PC-9 (cell line): Measurements from ENCODE around the gene FAM98A. TPM values are rescaled to one million over a fixed set of nuclear protein-coding genes. Genes with fewer than 3 reads are reported as not detected.

Source experiments
- BruUV-seq: library from RNA; stranded (reverse); fragments of 400-500 nt; replicated peaks from 2 replicates; lab custom pipeline; 2021; lab: Mats Ljungman, UMichigan
- CTCF ChIA-PET: fragments of 300-600 bp; sonication (Branson Sonifier 250); formaldehyde crosslinking; loops from one replicate; lab custom pipeline; 2022; ENCODE audit warnings: antibody characterized with exemption; lab: Charles Lee
- POLR2A ChIA-PET: fragments of 300-600 bp; sonication (Branson Sonifier 250); formaldehyde crosslinking; loops from one replicate; lab custom pipeline; 2022; ENCODE audit warnings: antibody characterized with exemption; ENCODE audit not compliant: unreplicated experiment; lab: Charles Lee
- DNase-seq, 2 experiments: peaks; one replicate each; pipeline versions ENCODE4 v3.0.0 to v3.0.0-alpha.2; 2015 to 2022; ENCODE audit warnings: mixed read lengths in 1 of 2
- H2AFZ ChIP-seq: fragments of 200-600 bp; sonication (generic); 2 replicates; pipeline ENCODE4 v1.8.1; 2017; ENCODE audit warnings: antibody characterized with exemption
- H3F3A ChIP-seq: fragments of 200-600 bp; sonication (generic); 2 replicates; pipeline ENCODE4 v1.8.1; 2017; ENCODE audit warnings: antibody characterized with exemption, mild to moderate bottlenecking, low read depth; ENCODE audit not compliant: insufficient read depth
- H3K27ac ChIP-seq: fragments of 200-600 bp; sonication (generic); 2 replicates; pipeline ENCODE4 v1.6.1; 2016; ENCODE audit warnings: mixed run types
- H3K27me3 ChIP-seq: fragments of 200-600 bp; sonication (generic); 2 replicates; pipeline ENCODE4 v1.6.1; 2016; ENCODE audit warnings: low read depth, mixed run types; ENCODE audit not compliant: insufficient read depth
- H3K36me3 ChIP-seq: fragments of 200-600 bp; sonication (generic); 2 replicates; pipeline ENCODE4 v1.6.1; 2016; ENCODE audit warnings: low read depth, mixed run types
- H3K4me1 ChIP-seq: fragments of 200-600 bp; sonication (generic); replicated peaks from 2 replicates; pipeline ENCODE4 v1.6.1; 2016; ENCODE audit warnings: mixed run types; ENCODE audit not compliant: insufficient read depth
- H3K4me2 ChIP-seq: fragments of 200-600 bp; sonication (generic); 2 replicates; pipeline ENCODE4 v1.6.1; 2017; ENCODE audit warnings: mixed run types
- H3K4me3 ChIP-seq: fragments of 200-600 bp; sonication (generic); 2 replicates; pipeline ENCODE4 v1.6.1; 2016; ENCODE audit warnings: mixed run types
- H3K79me2 ChIP-seq: fragments of 200-600 bp; sonication (generic); 2 replicates; pipeline ENCODE4 v1.6.1; 2017; ENCODE audit warnings: low read depth, mixed run types
- H3K9me2 ChIP-seq: fragments of 200-600 bp; sonication (generic); 2 replicates; pipeline ENCODE4 v1.8.1; 2017; ENCODE audit warnings: mild to moderate bottlenecking; ENCODE audit not compliant: insufficient read depth
- H3K9me3 ChIP-seq: fragments of 200-600 bp; sonication (generic); 2 replicates; pipeline ENCODE4 v1.8.1; 2016; ENCODE audit warnings: low read depth; ENCODE audit not compliant: insufficient read depth
- H4K20me1 ChIP-seq: fragments of 200-600 bp; sonication (generic); 2 replicates; pipeline ENCODE4 v1.8.1; 2017; ENCODE audit not compliant: insufficient read depth
- CTCF ChIP-seq: fragments of 200-600 bp; sonication (generic); conservative IDR thresholded peaks from 2 replicates; pipeline ENCODE4 v1.6.1; 2017; ENCODE audit warnings: mixed run types, antibody characterized with exemption, mild to moderate bottlenecking, moderate library complexity
- EZH2 ChIP-seq: fragments of 200-600 bp; sonication (generic); IDR thresholded peaks from 2 replicates; pipeline ENCODE4 v1.8.0; 2017; ENCODE audit warnings: antibody characterized with exemption, low read depth
- intact Hi-C: fragments of 100-400 bp; cut with micrococcal nuclease; formaldehyde crosslinking; loops from one replicate; pipeline ENCODE4 v1.10.0; 2022; ENCODE audit not compliant: unreplicated experiment
- total RNA-seq: library from RNA; stranded (reverse); gene quantifications from 2 replicates; pipeline ENCODE4 v1.2.3, GENCODE V29; 2021

The FAM98A gene
- total RNA-seq, 1 experiment from 2014 or later, result 33.7 TPM

DNA sequence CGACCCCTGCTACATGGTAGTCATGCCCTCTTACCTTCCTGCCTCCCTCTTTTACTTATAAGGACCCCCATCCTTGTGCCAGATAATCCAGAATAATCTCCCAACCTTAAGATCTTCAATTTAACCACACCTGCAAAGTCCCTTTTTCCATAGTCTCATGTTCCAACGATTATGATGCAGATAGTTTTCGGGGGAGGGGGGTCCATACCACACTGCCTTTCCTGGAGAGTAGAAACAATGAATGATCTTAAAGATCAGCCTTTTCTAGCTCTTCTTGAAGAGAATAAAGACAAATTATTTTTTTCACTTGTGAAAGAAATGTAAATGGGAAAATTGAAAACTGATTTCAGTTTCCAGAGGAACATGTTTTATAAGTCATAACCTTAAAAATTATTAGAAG is 4.3 kb upstream of the FAM98A start:
- Histone ChIP-seq H3K36me3 (no peaks in the 10 kb centered on the region), H3F3A (no peaks in the 10 kb centered on the region), H3K9me3 (no peaks in the 10 kb centered on the region), H3K4me2 (no peak overlapping the region), H3K4me3 (no peak overlapping the region), H2AFZ (no peak overlapping the region), H3K4me1 (peaks cover 4% of the 10 kb centered on the region; the same call in 1 of the 2 replicates), H3K9me2 (no peaks in the 10 kb centered on the region), H3K79me2 (peaks cover 6% of the 10 kb centered on the region), H4K20me1 (no peaks in the 10 kb centered on the region), H3K27ac (no peak overlapping the region), H3K27me3 (no peaks in the 10 kb centered on the region)
- peak in 1 of 2 experiments; percentile 12 for DNase-seq
- POLR2A ChIA-PET, result no interaction called here
- TF ChIP-seq CTCF (no peak), EZH2 (no peak)
- intact Hi-C loops, result no loop called here
- CTCF ChIA-PET, result no interaction called here
- BruUV-seq, result no TSS peak

DNA sequence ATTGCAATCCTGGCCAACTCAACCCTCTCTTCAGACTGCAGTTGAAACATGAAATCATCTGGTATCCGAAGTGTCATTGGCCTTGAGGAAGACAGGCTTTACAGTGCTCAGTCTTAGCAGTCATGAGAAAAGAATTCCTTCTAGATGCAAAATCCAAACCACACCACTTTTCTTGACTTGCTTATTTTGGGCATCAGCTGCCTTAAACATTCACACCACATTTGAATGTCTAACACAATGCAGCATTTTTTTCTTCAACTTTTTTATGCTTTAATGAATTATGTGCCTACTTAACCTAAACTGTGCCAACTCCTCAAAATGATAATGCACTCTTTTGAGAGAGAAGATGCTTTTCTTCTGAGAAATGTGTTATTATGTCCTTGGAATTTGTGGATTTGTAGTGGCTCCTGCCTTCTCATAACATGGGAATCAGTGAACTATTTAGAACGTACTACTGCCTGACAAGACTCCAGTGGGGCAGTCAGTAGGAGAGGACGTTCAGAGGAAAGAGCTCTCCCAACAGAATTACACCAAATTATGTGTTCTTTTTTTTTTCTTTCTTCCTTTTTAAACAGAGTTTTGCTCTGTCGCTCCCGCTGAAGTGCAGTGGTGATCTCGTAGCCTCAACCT is 3.2 kb upstream of the FAM98A start:
- ChIA-PET POLR2A (no interaction called here), CTCF (no interaction called here)
- Histone ChIP-seq H3K9me3 (no peaks in the 10 kb centered on the region), H3K79me2 (peaks cover 17% of the 10 kb centered on the region), H3K27ac (no peak overlapping the region), H4K20me1 (no peaks in the 10 kb centered on the region), H3K9me2 (no peaks in the 10 kb centered on the region), H3K4me1 (peaks cover 14% of the 10 kb centered on the region), H3F3A (no peaks in the 10 kb centered on the region), H3K27me3 (no peaks in the 10 kb centered on the region), H3K36me3 (no peaks in the 10 kb centered on the region), H2AFZ (no peak overlapping the region), H3K4me3 (no peak overlapping the region), H3K4me2 (no peak overlapping the region)
- intact Hi-C loops, result no loop called here
- TF ChIP-seq CTCF (no peak), EZH2 (no peak)
- no TSS peak for BruUV-seq
- DNase-seq, result peak in 1 of 2 experiments; percentile 10

DNA sequence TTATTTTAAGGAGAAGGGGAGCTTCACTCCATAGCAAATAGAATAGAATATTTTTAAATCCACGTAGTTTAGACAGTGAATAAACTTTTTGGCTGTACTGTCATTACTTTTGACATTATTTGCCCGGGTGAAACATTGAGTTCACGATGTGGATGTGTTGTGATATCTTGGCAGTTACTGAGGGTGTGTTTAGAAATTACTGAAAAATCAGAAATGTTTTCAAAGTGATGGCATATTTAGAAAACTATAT is 769 bp upstream of the FAM98A start:
- H3K36me3 ChIP-seq, result peaks cover 5% of the 10 kb centered on the region
- POLR2A ChIA-PET, result interaction anchor here (0.6 kb wide), 1 partner anchor 1205 kb away, joined by 3 read pairs; no protein-coding TSS in a partner anchor
- no peak for DNase-seq
- TF ChIP-seq CTCF, result no peak
- no peak for TF ChIP-seq EZH2
- no peaks in the 10 kb centered on the region for H3K9me3 ChIP-seq
- peaks cover 16% of the 10 kb centered on the region for H3K4me1 ChIP-seq
- H2AFZ ChIP-seq, result peak overlapping the region; percentile 94
- no TSS peak for BruUV-seq
- intact Hi-C loops, result no loop called here
- H3K9me2 ChIP-seq, result no peaks in the 10 kb centered on the region
- no peaks in the 10 kb centered on the region for H3F3A ChIP-seq
- H3K27me3 ChIP-seq, result no peaks in the 10 kb centered on the region
- CTCF ChIA-PET, result interaction anchor here (0.6 kb wide), 1 partner anchor 566 kb away, joined by 6 read pairs; no protein-coding TSS in a partner anchor
- H3K27ac ChIP-seq, result no peak overlapping the region
- peak overlapping the region; percentile 96 for H3K4me2 ChIP-seq
- peaks cover under 1% of the 10 kb centered on the region; the same call in 1 of the 2 replicates for H4K20me1 ChIP-seq
- H3K79me2 ChIP-seq, result peaks cover 33% of the 10 kb centered on the region
- H3K4me3 ChIP-seq, result peak overlapping the region; percentile 76
